CD4-positive, alpha-beta memory T cell (primary cell): ENCODE measurements around the gene KHDRBS2. TPM values are rescaled to one million over a fixed set of nuclear protein-coding genes. Genes with fewer than 3 reads are reported as not detected.

Source experiments
- CTCF ChIA-PET: fragments of 350-600 bp; sonication (Branson Sonifier 250); formaldehyde crosslinking; loops from one replicate; lab custom pipeline; 2021; ENCODE audit warnings: inconsistent platforms; ENCODE audit not compliant: partially characterized antibody; lab: Charles Lee
- POLR2A ChIA-PET: fragments of 350-600 bp; sonication (Branson Sonifier 250); formaldehyde crosslinking; loops from one replicate; lab custom pipeline; 2021; ENCODE audit not compliant: partially characterized antibody; lab: Charles Lee
- DNase-seq, 5 donors: peaks; one replicate each; pipeline versions ENCODE4 v3.0.0 to v3.0.0-alpha.2; 2020 to 2022; ENCODE audit warnings: mixed read lengths in 1 of 5
- H3K27ac ChIP-seq: one replicate; pipeline ENCODE4 v1.7.0; 2013; ENCODE audit warnings: low read depth, low read length
- H3K27me3 ChIP-seq: 2 replicates; pipeline ENCODE4 v1.7.0; 2013; ENCODE audit warnings: mild to moderate bottlenecking, low read length, moderate library complexity; ENCODE audit not compliant: insufficient read depth
- H3K36me3 ChIP-seq: 2 replicates; pipeline ENCODE4 v1.7.0; 2013; ENCODE audit warnings: mild to moderate bottlenecking, low read length, moderate library complexity; ENCODE audit not compliant: insufficient read depth
- H3K4me1 ChIP-seq: 2 replicates; pipeline ENCODE4 v1.7.0; 2013; ENCODE audit warnings: mild to moderate bottlenecking, low read length, moderate library complexity; ENCODE audit not compliant: insufficient read depth
- H3K4me3 ChIP-seq, 2 donors: one replicate each; pipeline ENCODE4 v1.7.0; 2013; ENCODE audit warnings: low read length in 2 of 2, mild to moderate bottlenecking in 1 of 2
- H3K9me3 ChIP-seq, 2 donors: one replicate each; pipeline ENCODE4 v1.7.0; 2013; ENCODE audit warnings: low read length in 2 of 2, control low read depth in 1 of 2; ENCODE audit not compliant: control insufficient read depth in 1 of 2
- H3K27ac Mint-ChIP-seq, 7 donors: one replicate each; pipeline ENCODE4 v1.8.0; 2020 to 2021; ENCODE audit warnings: mixed read lengths in 7 of 7, mild to moderate bottlenecking in 6 of 7, inconsistent platforms in 3 of 7, moderate library complexity in 3 of 7
- H3K27me3 Mint-ChIP-seq, 2 donors: one replicate each; pipeline ENCODE4 v1.8.0; 2020 to 2021; ENCODE audit warnings: mixed read lengths in 2 of 2
- H3K36me3 Mint-ChIP-seq, 2 donors: one replicate each; pipeline ENCODE4 v1.8.0; 2020 to 2021; ENCODE audit warnings: mixed read lengths in 2 of 2, inconsistent platforms in 1 of 2, mild to moderate bottlenecking in 1 of 2
- H3K4me1 Mint-ChIP-seq, 4 donors: one replicate each; pipeline ENCODE4 v1.8.0; 2020 to 2021; ENCODE audit warnings: mixed read lengths in 4 of 4, mild to moderate bottlenecking in 1 of 4
- H3K4me3 Mint-ChIP-seq, 8 donors: one replicate each; pipeline ENCODE4 v1.8.0; 2020 to 2021; ENCODE audit warnings: mixed read lengths in 8 of 8, mild to moderate bottlenecking in 7 of 8, moderate library complexity in 6 of 8, inconsistent platforms in 3 of 8
- H3K9me3 Mint-ChIP-seq, 8 donors: one replicate each; pipeline ENCODE4 v1.8.0; 2020 to 2021; ENCODE audit warnings: mixed read lengths in 8 of 8, mild to moderate bottlenecking in 5 of 8, inconsistent platforms in 3 of 8, moderate library complexity in 1 of 8
- intact Hi-C: fragments of 100-400 bp; cut with micrococcal nuclease; formaldehyde crosslinking; loops from one replicate; pipeline ENCODE4 v1.15.1; 2023
- polyA plus RNA-seq, 2 donors: library from polyadenylated mRNA; unstranded; fragments of 300-500 nt; fragmentation: Illumina TruSeq; gene quantifications; one replicate each; pipeline ENCODE4 v1.2.3, GENCODE V29; 2021
- total RNA-seq, 2 experiments: library from RNA; stranded (reverse); gene quantifications; one replicate each; pipeline ENCODE4 v1.2.3, GENCODE V29; 2021

Gene KHDRBS2
- total RNA-seq (not detected), polyA plus RNA-seq (not detected)

DNA sequence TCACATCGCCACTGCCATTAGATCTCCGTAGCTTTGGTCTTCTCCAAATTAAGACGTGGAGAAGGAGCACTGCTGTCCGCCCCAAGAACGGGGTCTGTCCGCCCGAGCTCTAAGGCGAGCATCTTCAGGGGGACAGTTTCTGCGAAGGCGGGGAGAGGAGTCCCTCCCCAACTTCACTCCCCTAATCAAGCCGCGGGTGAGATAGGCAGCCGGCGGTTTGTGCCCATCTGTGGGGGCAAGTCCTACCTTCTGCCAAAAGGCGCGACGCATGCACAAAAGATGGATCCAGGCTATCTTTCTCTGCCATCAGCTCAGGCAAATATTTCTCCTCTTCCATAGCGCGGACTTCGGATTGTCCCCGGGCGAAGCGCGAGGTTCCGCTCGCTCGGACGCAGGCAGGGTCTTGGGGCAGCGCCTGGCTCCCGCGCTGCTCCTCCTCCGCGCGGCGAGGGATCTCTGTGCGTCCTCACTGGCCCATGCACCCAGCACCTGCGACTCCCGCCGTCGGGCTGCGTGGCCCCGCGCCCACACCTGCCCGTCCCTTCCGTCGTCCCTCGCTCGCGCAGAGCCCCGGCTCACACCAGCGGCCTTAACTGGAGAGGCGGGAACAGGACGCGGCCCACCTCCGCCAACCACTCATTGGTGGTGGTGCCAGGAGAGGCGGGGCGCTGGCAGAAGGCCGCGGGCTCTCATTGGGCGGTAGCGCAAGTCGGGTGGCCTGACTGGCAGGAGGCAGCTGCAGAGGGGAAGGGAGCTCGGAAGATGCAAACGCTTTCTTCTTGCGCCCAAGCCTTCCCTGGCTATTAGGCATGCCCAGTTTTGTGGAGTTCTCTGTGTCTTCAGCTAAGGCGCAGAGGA is at the start of gene KHDRBS2:
TSS of gene KHDRBS2 (minus strand) at position 614 of the 858 bp plus-strand sequence.
- Mint-ChIP-seq H3K9me3 (peaks cover 0 to 10% (median 5%) of the 10 kb centered on the region in 8 donors), H3K4me3 (no peak within 1 kb of the TSS), H3K27me3 (no peaks in the 10 kb centered on the region), H3K36me3 (no peaks in the 10 kb centered on the region), H3K27ac (no peak within 1 kb of the TSS), H3K4me1 (no peaks in the 10 kb centered on the region)
- Histone ChIP-seq H3K27me3 (no peaks in the 10 kb centered on the region), H3K4me3 (no peak within 1 kb of the TSS), H3K36me3 (no peaks in the 10 kb centered on the region), H3K4me1 (no peaks in the 10 kb centered on the region), H3K27ac (no peak within 1 kb of the TSS), H3K9me3 (no peaks in the 10 kb centered on the region)
- DNase-seq: no peak
- POLR2A ChIA-PET: no interaction called here
- CTCF ChIA-PET: no interaction called here
- intact Hi-C loops: no loop called here

DNA sequence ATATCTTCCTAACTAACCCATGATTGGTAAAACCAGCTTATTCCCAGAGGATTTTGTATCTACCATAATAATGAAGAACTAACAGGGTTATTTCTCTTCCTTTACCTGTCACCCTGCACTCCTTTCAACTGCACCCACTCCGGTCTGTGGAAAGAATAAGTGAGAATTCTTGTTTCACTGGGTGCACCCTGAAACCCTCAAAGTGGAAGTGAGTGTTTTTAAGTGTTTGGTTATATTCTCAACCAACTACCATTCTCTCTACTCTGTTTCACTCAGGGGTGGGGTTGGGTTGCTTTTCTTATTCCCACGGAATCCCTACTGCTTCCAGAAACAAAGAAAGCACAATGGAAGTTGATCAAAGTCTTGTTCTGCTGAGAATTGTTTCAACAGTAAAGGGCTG is 42.6 kb upstream of the KHDRBS2 start:
- Mint-ChIP-seq H3K4me3 (no peak overlapping the region), H3K27ac (no peak overlapping the region), H3K4me1 (no peaks in the 10 kb centered on the region), H3K36me3 (no peaks in the 10 kb centered on the region), H3K27me3 (no peaks in the 10 kb centered on the region), H3K9me3 (peaks cover 3 to 26% (median 11%) of the 10 kb centered on the region in 8 donors)
- no peaks in the 10 kb centered on the region for H3K27me3 ChIP-seq
- ChIA-PET CTCF (no interaction called here), POLR2A (no interaction called here)
- no peaks in the 10 kb centered on the region for H3K9me3 ChIP-seq
- H3K4me1 ChIP-seq: no peaks in the 10 kb centered on the region
- no peaks in the 10 kb centered on the region for H3K36me3 ChIP-seq
- H3K27ac ChIP-seq: no peak overlapping the region
- no peak for DNase-seq
- no peak overlapping the region for H3K4me3 ChIP-seq
- intact Hi-C loops: no loop called here

DNA sequence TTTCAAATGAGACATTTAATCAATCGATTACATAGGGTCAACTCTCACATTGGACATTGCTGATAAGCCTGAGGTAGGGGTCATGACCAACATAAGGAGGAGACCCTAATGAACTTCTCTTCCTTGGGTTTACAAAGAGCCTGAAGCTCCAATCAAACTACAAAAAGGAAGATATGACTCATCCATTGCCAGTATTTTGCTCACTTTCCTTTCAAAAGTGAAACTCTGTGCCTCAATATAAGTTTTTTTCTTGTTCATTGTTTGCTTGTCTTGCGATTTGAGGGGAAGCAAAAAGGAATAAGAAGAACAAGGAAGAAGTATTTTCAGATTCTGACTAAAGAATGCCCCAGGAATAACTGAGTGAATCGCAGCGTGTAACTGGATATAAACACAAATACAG is 38.8 kb upstream of the KHDRBS2 start:
- ChIA-PET CTCF (no interaction called here), POLR2A (interaction anchor here (0.6 kb wide), 1 partner anchor 1827 kb away, joined by 5 read pairs; no protein-coding TSS in a partner anchor)
- no peaks in the 10 kb centered on the region for H3K36me3 ChIP-seq
- H3K9me3 Mint-ChIP-seq: peaks cover 0 to 29% (median 7%) of the 10 kb centered on the region in 8 donors
- intact Hi-C loops: no loop called here
- no peaks in the 10 kb centered on the region for H3K27me3 Mint-ChIP-seq
- H3K36me3 Mint-ChIP-seq: no peaks in the 10 kb centered on the region
- H3K4me3 Mint-ChIP-seq: no peak overlapping the region
- H3K27ac Mint-ChIP-seq: no peak overlapping the region
- H3K4me1 ChIP-seq: no peaks in the 10 kb centered on the region
- H3K4me3 ChIP-seq: no peak overlapping the region
- H3K9me3 ChIP-seq: no peaks in the 10 kb centered on the region
- no peaks in the 10 kb centered on the region for H3K27me3 ChIP-seq
- DNase-seq: no peak
- no peak overlapping the region for H3K27ac ChIP-seq
- H3K4me1 Mint-ChIP-seq: no peaks in the 10 kb centered on the region

DNA sequence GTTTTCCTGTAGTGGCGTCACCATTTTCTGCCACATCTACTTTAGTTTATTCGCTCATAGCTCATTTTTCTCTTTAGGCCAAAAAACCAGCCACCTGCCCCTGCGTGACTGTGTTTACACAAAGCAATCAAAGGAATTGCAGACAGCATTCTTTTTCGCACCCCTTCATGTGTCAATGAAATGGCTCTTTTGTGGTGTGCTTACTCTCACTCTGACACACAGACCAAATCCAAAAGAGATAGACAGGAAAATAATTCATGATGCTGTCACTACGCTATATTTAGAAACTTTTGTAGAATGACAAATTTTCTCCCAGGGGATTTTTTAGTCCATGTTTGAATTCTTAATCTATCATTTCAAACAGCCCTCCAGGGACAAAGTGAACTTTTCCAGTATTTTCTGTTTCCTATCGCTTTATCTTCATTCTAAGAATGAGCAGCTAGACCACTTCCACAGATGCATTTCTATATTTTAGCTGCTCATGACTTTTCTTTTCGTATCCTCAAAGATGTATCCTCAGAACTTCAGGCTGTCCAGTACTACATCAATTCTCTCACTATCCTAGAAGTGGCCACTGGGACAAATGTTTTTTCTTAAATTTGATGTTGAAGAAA is 37.9 kb upstream of the KHDRBS2 start:
- H3K4me1 Mint-ChIP-seq: no peaks in the 10 kb centered on the region
- Histone ChIP-seq H3K4me3 (no peak overlapping the region), H3K4me1 (no peaks in the 10 kb centered on the region), H3K27ac (no peak overlapping the region), H3K9me3 (no peaks in the 10 kb centered on the region), H3K27me3 (no peaks in the 10 kb centered on the region), H3K36me3 (no peaks in the 10 kb centered on the region)
- H3K4me3 Mint-ChIP-seq: no peak overlapping the region
- no peaks in the 10 kb centered on the region for H3K36me3 Mint-ChIP-seq
- CTCF ChIA-PET: no interaction called here
- POLR2A ChIA-PET: interaction anchor here (0.6 kb wide), 1 partner anchor 1828 kb away, joined by 5 read pairs; no protein-coding TSS in a partner anchor
- H3K27ac Mint-ChIP-seq: no peak overlapping the region
- no peak for DNase-seq
- H3K9me3 Mint-ChIP-seq: peaks cover 0 to 29% (median 8%) of the 10 kb centered on the region in 8 donors
- intact Hi-C loops: no loop called here
- no peaks in the 10 kb centered on the region for H3K27me3 Mint-ChIP-seq

DNA sequence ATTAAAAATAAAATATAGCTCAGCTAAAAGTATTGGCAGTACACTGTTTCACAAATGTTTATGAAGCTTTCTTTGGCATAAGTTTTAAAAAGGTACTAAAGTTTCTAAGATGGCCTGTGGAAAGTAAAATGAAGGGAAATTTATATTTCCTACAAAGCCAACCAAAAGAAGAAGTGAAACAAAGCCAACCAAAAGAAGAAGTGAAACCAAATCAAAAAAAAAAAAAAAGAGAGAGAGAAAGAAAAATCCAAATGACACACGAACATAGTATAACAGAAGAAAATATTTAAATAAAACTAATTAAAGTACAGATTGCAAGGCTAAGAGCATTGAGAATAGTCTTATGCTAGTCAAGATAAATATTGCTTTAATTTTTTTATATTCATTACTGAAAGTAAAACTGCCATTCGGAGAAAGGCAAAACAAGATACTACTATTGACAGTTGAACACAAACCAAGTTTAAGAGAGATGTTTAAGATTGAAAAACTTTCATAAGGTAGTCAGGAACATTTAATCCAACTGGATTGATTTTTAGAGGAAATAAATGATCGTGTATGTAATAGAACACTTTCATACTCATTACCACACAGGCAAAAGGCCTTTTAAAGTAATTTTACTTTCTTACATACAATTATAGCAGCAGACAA is 12.8 kb upstream of the KHDRBS2 start:
- Histone ChIP-seq H3K4me1 (no peaks in the 10 kb centered on the region), H3K4me3 (no peak overlapping the region), H3K9me3 (no peaks in the 10 kb centered on the region), H3K27me3 (no peaks in the 10 kb centered on the region), H3K27ac (no peak overlapping the region), H3K36me3 (no peaks in the 10 kb centered on the region)
- Mint-ChIP-seq H3K4me1 (no peaks in the 10 kb centered on the region), H3K36me3 (no peaks in the 10 kb centered on the region), H3K27me3 (no peaks in the 10 kb centered on the region), H3K4me3 (no peak overlapping the region), H3K27ac (no peak overlapping the region), H3K9me3 (peaks cover 0 to 8% (median 3%) of the 10 kb centered on the region in 8 donors)
- intact Hi-C loops: no loop called here
- CTCF ChIA-PET: no interaction called here
- POLR2A ChIA-PET: no interaction called here
- DNase-seq: no peak

DNA sequence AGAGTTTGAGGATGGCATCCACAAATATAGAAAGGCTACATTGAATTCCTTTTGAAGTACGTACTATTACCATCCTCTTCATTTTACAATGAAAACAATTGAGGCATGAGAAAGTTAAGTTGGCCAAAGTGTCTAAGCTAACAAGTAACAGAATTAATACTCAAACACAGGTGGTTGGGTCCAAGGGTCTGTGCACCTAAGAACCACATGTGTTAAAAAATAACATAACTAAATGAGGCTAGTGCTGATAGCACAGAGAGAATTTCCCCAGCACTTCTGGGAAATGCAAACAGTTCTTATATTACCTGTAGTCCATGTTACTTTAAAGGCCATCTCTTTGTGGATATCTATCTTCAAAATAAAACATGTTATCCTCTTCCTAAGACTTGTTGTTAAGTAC is 10.5 kb upstream of the KHDRBS2 start:
- DNase-seq: no peak
- no peak overlapping the region for H3K27ac ChIP-seq
- no peak overlapping the region for H3K27ac Mint-ChIP-seq
- peaks cover 2 to 11% (median 6%) of the 10 kb centered on the region in 8 donors for H3K9me3 Mint-ChIP-seq
- CTCF ChIA-PET: no interaction called here
- no peak overlapping the region for H3K4me3 ChIP-seq
- H3K4me3 Mint-ChIP-seq: no peak overlapping the region
- H3K4me1 ChIP-seq: no peaks in the 10 kb centered on the region
- POLR2A ChIA-PET: no interaction called here
- no peaks in the 10 kb centered on the region for H3K27me3 Mint-ChIP-seq
- H3K36me3 Mint-ChIP-seq: no peaks in the 10 kb centered on the region
- intact Hi-C loops: no loop called here
- H3K4me1 Mint-ChIP-seq: no peaks in the 10 kb centered on the region
- H3K9me3 ChIP-seq: no peaks in the 10 kb centered on the region
- H3K27me3 ChIP-seq: no peaks in the 10 kb centered on the region
- H3K36me3 ChIP-seq: no peaks in the 10 kb centered on the region

DNA sequence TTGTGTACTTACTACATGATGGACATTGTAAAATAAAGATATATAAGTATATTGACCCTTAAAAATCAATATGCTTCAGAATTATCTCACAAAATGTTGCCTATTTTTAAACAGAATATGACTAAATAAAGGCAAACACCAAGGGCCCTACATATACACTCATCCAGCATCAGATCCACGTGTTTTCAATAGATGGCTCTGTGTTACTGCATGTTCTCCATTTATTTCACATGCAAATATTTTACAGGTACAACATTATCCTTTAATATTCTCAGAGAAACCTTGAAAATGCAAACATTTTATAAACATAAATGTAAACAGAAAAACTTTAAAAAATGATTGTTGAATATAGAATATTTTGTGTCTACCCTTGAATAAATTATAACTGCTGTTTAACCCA is 2.9 kb upstream of the KHDRBS2 start:
- H3K27me3 ChIP-seq: no peaks in the 10 kb centered on the region
- H3K9me3 Mint-ChIP-seq: peaks cover 0 to 17% (median 5%) of the 10 kb centered on the region in 8 donors
- no peaks in the 10 kb centered on the region for H3K36me3 Mint-ChIP-seq
- intact Hi-C loops: no loop called here
- no peaks in the 10 kb centered on the region for H3K27me3 Mint-ChIP-seq
- no peaks in the 10 kb centered on the region for H3K4me1 ChIP-seq
- ChIA-PET POLR2A (no interaction called here), CTCF (no interaction called here)
- H3K9me3 ChIP-seq: no peaks in the 10 kb centered on the region
- H3K27ac ChIP-seq: no peak overlapping the region
- H3K4me1 Mint-ChIP-seq: no peaks in the 10 kb centered on the region
- no peaks in the 10 kb centered on the region for H3K36me3 ChIP-seq
- DNase-seq: no peak
- H3K4me3 Mint-ChIP-seq: no peak overlapping the region
- no peak overlapping the region for H3K4me3 ChIP-seq
- H3K27ac Mint-ChIP-seq: no peak overlapping the region
